HG02623 (cell line): ENCODE data around the gene SPINT3.
"Not testable (repeated sequence)": the region's sequence is repeated elsewhere in the genome, so short reads cannot be mapped to it uniquely, and the experiment has no call there.

Source experiments
- ATAC-seq: cut with Tn5 transposase; IDR thresholded peaks from one replicate; pipeline ENCODE4 v1.9.1; 2021; ENCODE audit warnings: moderate library complexity; ENCODE audit not compliant: unreplicated experiment

Gene SPINT3

GRCh38 chr20:45503403-45503802 is 12.0 kb downstream of the SPINT3 start:
- ATAC-seq, result no peak

GRCh38 chr20:45502561-45502960 is 12.9 kb downstream of the SPINT3 start:
- ATAC-seq, result no peak

- ATAC-seq, result no peak
Measured at GRCh38 chr20:45501600-45501999, 13.8 kb downstream of the SPINT3 start.

GRCh38 chr20:45500022-45500421 is 15.4 kb downstream of the SPINT3 start:
- no peak for ATAC-seq

- ATAC-seq, result no peak
Measured at GRCh38 chr20:45497971-45498494, 17.4 kb downstream of the SPINT3 start.

GRCh38 chr20:45496166-45496565 is 19.3 kb downstream of the SPINT3 start:
- no peak for ATAC-seq

GRCh38 chr20:45495501-45495941 is 19.9 kb downstream of the SPINT3 start:
- no peak for ATAC-seq

- no peak for ATAC-seq
Measured at GRCh38 chr20:45489083-45489531, 26.3 kb downstream of the SPINT3 start.

GRCh38 chr20:45487231-45487635 is 28.2 kb downstream of the SPINT3 start:
- ATAC-seq, result no peak

- ATAC-seq, result no peak
Measured at GRCh38 chr20:45485388-45485787, 30.0 kb downstream of the SPINT3 start.

GRCh38 chr20:45484676-45485075 is 30.7 kb downstream of the SPINT3 start:
- ATAC-seq, result no peak

GRCh38 chr20:45479822-45480221 is 35.6 kb downstream of the SPINT3 start:
- no peak for ATAC-seq

- ATAC-seq, result not testable (repeated sequence)
Measured at GRCh38 chr20:45477530-45478148, 37.8 kb downstream of the SPINT3 start.

GRCh38 chr20:45472286-45472685 is 43.1 kb downstream of the SPINT3 start:
- ATAC-seq, result not testable (repeated sequence)

GRCh38 chr20:45470937-45471336 is 44.5 kb downstream of the SPINT3 start:
- ATAC-seq, result no peak

- ATAC-seq, result peak; percentile 45
Measured at GRCh38 chr20:45470262-45470931, 45.0 kb downstream of the SPINT3 start.

GRCh38 chr20:45469336-45470261 is 45.8 kb downstream of the SPINT3 start, which contains the start of gene WFDC2:
WFDC2 (plus strand) TSS chr20:45469753; CDS start chr20:45469782, 29 bp downstream.
- no peak for ATAC-seq

GRCh38 chr20:45467861-45468260 is 47.6 kb downstream of the SPINT3 start:
- ATAC-seq, result no peak

- no peak for ATAC-seq
Measured at GRCh38 chr20:45467172-45467571, 48.2 kb downstream of the SPINT3 start.

GRCh38 chr20:45465491-45466266 is 49.7 kb downstream of the SPINT3 start:
- ATAC-seq, result no peak
